Measurements from ENCODE around the gene PPP6R2.

The PPP6R2 gene

GRCh38 chr22:50470491-50470890 lies 127.4 kb downstream of the PPP6R2 start:
- no peaks in the 10 kb centered on the region for H4K20me1 ChIP-seq (ENCODE audit: insufficient read depth, low read length)
- H3K79me2 ChIP-seq (ENCODE audit: insufficient read depth, low read length) = peaks cover 26% of the 10 kb centered on the region
- H3K9me3 ChIP-seq (ENCODE audit: low read length) = no peaks in the 10 kb centered on the region
- no peaks in the 10 kb centered on the region for H3K9me2 ChIP-seq (ENCODE audit: low read depth, low read length)
- peaks cover 19% of the 10 kb centered on the region for H3K36me3 ChIP-seq (ENCODE audit: insufficient read depth, low read length)
- no peaks in the 10 kb centered on the region for H3F3A ChIP-seq (ENCODE audit: insufficient read depth, low read length)
- H3K4me3 ChIP-seq (ENCODE audit: low read depth, low read length, poor library complexity, severe bottlenecking) = peak overlapping the region; percentile 88
- TF ChIP-seq CTCF (IDR thresholded peaks at IDR 0.05; ENCODE audit: low read length) = no peak
- no peak for TF ChIP-seq EZH2 (IDR thresholded peaks at IDR 0.05; ENCODE audit: borderline replicate concordance, low read length)
- peak overlapping the region; percentile 98 for H3K27ac ChIP-seq (ENCODE audit: low read depth, low read length, poor library complexity, severe bottlenecking)
- no peaks in the 10 kb centered on the region for H3K27me3 ChIP-seq (ENCODE audit: insufficient read depth, low read length)
- H2AFZ ChIP-seq (ENCODE audit: low read length) = no peak overlapping the region
- H3K9ac ChIP-seq (ENCODE audit: low read length) = peak overlapping the region; percentile 74
- H3K4me2 ChIP-seq (ENCODE audit: low read length) = peak overlapping the region; percentile 86
- H3K4me1 ChIP-seq (ENCODE audit: insufficient read depth, low read length, severe bottlenecking) = peaks cover 76% of the 10 kb centered on the region

GRCh38 chr22:50471197-50471847 lies 128.2 kb downstream of the PPP6R2 start:
- peaks cover 78% of the 10 kb centered on the region for H3K4me1 ChIP-seq (ENCODE audit: insufficient read depth, low read length, severe bottlenecking)

GRCh38 chr22:50471962-50472361 lies 128.8 kb downstream of the PPP6R2 start:
- Histone ChIP-seq H3K79me2 (ENCODE audit: insufficient read depth, low read length) (peaks cover 26% of the 10 kb centered on the region), H3K9me2 (ENCODE audit: low read depth, low read length) (no peaks in the 10 kb centered on the region), H3K4me3 (ENCODE audit: low read depth, low read length, poor library complexity, severe bottlenecking) (peak overlapping the region; percentile 88), H3F3A (ENCODE audit: insufficient read depth, low read length) (no peaks in the 10 kb centered on the region), H3K4me2 (ENCODE audit: low read length) (peak overlapping the region; percentile 86), H3K27me3 (ENCODE audit: insufficient read depth, low read length) (no peaks in the 10 kb centered on the region), H3K9ac (ENCODE audit: low read length) (peak overlapping the region; percentile 74), H2AFZ (ENCODE audit: low read length) (no peak overlapping the region), H3K36me3 (ENCODE audit: insufficient read depth, low read length) (peaks cover 5% of the 10 kb centered on the region; the same call in 1 of the 2 replicates), H3K27ac (ENCODE audit: low read depth, low read length, poor library complexity, severe bottlenecking) (peak overlapping the region; percentile 98), H3K9me3 (ENCODE audit: low read length) (no peaks in the 10 kb centered on the region), H3K4me1 (ENCODE audit: insufficient read depth, low read length, severe bottlenecking) (peaks cover 77% of the 10 kb centered on the region), H4K20me1 (ENCODE audit: insufficient read depth, low read length) (no peaks in the 10 kb centered on the region)
- TF ChIP-seq CTCF (IDR thresholded peaks at IDR 0.05; ENCODE audit: low read length) = no peak
- TF ChIP-seq EZH2 (IDR thresholded peaks at IDR 0.05; ENCODE audit: borderline replicate concordance, low read length) = no peak

More at GRCh38 chr22:50471197-50471847, 128.2 kb downstream of the PPP6R2 start:
- Histone ChIP-seq H3K9me3 (ENCODE audit: low read length) (no peaks in the 10 kb centered on the region), H3K36me3 (ENCODE audit: insufficient read depth, low read length) (peaks cover 11% of the 10 kb centered on the region), H3K27me3 (ENCODE audit: insufficient read depth, low read length) (no peaks in the 10 kb centered on the region), H3K4me3 (ENCODE audit: low read depth, low read length, poor library complexity, severe bottlenecking) (peak overlapping the region; percentile 88), H3K9me2 (ENCODE audit: low read depth, low read length) (no peaks in the 10 kb centered on the region), H3K9ac (ENCODE audit: low read length) (peak overlapping the region; percentile 74), H4K20me1 (ENCODE audit: insufficient read depth, low read length) (no peaks in the 10 kb centered on the region), H3K4me2 (ENCODE audit: low read length) (peak overlapping the region; percentile 86), H3K27ac (ENCODE audit: low read depth, low read length, poor library complexity, severe bottlenecking) (peak overlapping the region; percentile 98), H2AFZ (ENCODE audit: low read length) (no peak overlapping the region), H3K79me2 (ENCODE audit: insufficient read depth, low read length) (peaks cover 26% of the 10 kb centered on the region), H3F3A (ENCODE audit: insufficient read depth, low read length) (no peaks in the 10 kb centered on the region)
- TF ChIP-seq CTCF (IDR thresholded peaks at IDR 0.05; ENCODE audit: low read length) (no peak), EZH2 (IDR thresholded peaks at IDR 0.05; ENCODE audit: borderline replicate concordance, low read length) (no peak)

Data from OCI-LY1 (cell line).